Measurements from ENCODE around the gene C21orf58.

C21orf58 gene

DNA sequence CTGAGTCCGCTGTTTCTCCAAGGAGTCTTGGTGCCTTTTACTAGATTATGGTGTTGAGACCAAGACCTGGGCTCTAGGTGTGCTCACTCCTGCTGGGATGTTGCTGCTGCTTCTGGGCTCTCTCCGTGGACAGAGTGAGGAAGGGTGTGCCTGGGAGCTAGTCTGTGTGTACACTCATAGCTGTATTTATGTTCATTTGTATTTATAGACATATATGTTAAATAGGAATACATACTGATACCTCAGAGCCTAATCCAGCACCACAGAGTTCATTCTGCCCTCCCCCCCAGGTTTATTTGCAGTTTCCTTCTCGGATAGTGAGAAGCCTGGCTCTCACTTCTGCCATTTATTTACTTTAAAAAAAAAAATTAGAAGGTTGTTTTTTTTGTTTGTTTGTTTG is 12.9 kb upstream of the C21orf58 start:
- Histone ChIP-seq H3K4me3 (ENCODE audit: control insufficient read depth in 1 of 7, extremely low read depth in 1 of 7, insufficient read depth in 4 of 7, low read depth in 2 of 7, low read length in 6 of 7) (no peak overlapping the region), H3K9me3 (ENCODE audit: control extremely low read depth in 1 of 5, control insufficient read depth in 4 of 5, insufficient read depth in 2 of 5, low read depth in 1 of 5, low read length in 4 of 5) (no peaks in the 10 kb centered on the region), H3K4me1 (ENCODE audit: control extremely low read depth in 1 of 4, control insufficient read depth in 4 of 4, insufficient read depth in 4 of 4, low read length in 3 of 4) (no peaks in the 10 kb centered on the region), H3K36me3 (ENCODE audit: control insufficient read depth in 4 of 4, insufficient read depth in 4 of 4, low read length in 3 of 4) (peaks cover 22 to 73% (median 51%) of the 10 kb centered on the region in 4 experiments), H3K27ac (ENCODE audit: insufficient read depth in 1 of 2, low read depth in 1 of 2, low read length in 2 of 2, poor library complexity in 1 of 2, severe bottlenecking in 2 of 2) (no peak overlapping the region), H3K27me3 (replicated peaks in 2 of 5; ENCODE audit: control insufficient read depth in 4 of 5, insufficient read depth in 5 of 5, low read length in 4 of 5) (no peaks in the 10 kb centered on the region)
- ChIA-PET CTCF (interaction anchor here (1.3 kb wide), 2 partner anchors 11 to 51 kb away, joined by 3 to 4 read pairs; partner anchors contain the start of genes MCM3AP and YBEY), POLR2A (no interaction called here)
- WGBS (ENCODE audit: insufficient coverage): no CpG with 5 or more reads among the region's 3 CpGs
- DNase-seq: no peak

DNA sequence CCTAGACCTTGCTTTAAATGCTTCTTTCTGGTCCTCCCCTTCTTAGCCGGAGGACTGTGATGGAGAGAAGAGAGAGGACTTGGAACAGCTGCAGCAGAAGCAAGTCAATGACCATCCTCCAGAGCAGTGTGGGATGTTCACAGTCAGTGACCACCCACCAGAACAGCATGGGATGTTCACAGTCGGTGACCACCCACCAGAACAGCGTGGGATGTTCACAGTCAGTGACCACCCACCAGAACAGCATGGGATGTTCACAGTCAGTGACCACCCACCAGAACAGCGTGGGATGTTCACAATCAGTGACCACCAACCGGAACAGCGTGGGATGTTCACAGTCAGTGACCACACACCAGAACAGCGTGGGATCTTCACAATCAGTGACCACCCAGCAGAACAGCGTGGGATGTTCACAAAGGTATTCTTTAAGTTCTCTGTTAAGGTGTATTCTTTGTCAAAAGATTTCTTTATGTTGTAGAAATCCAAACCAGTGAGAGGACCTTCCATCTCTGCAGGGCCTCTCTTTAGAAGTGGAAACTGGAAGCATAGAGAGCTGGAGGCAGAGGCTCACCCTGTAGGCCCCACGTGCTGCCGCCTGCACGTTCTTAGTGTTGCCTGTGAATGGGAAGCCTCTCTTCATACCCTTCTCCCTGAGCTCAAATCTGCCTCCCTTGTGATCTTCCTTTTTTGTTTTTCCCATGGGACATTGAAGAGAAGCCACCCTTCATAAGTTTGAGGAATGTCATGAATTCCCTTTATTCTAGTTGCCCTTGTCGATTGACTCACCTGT is 10.9 kb upstream of the C21orf58 start:
- Histone ChIP-seq H3K4me3 (ENCODE audit: control insufficient read depth in 1 of 7, extremely low read depth in 1 of 7, insufficient read depth in 4 of 7, low read depth in 2 of 7, low read length in 6 of 7) (no peak overlapping the region), H3K27me3 (replicated peaks in 2 of 5; ENCODE audit: control insufficient read depth in 4 of 5, insufficient read depth in 5 of 5, low read length in 4 of 5) (no peaks in the 10 kb centered on the region), H3K9me3 (ENCODE audit: control extremely low read depth in 1 of 5, control insufficient read depth in 4 of 5, insufficient read depth in 2 of 5, low read depth in 1 of 5, low read length in 4 of 5) (no peaks in the 10 kb centered on the region), H3K4me1 (ENCODE audit: control extremely low read depth in 1 of 4, control insufficient read depth in 4 of 4, insufficient read depth in 4 of 4, low read length in 3 of 4) (no peaks in the 10 kb centered on the region), H3K27ac (ENCODE audit: insufficient read depth in 1 of 2, low read depth in 1 of 2, low read length in 2 of 2, poor library complexity in 1 of 2, severe bottlenecking in 2 of 2) (no peak overlapping the region), H3K36me3 (ENCODE audit: control insufficient read depth in 4 of 4, insufficient read depth in 4 of 4, low read length in 3 of 4) (peaks cover 26 to 73% (median 53%) of the 10 kb centered on the region in 4 experiments)
- DNase-seq: no peak
- POLR2A ChIA-PET: no interaction called here
- CTCF ChIA-PET: interaction anchor here (0.6 kb wide), 1 partner anchor 50 kb away, joined by 3 read pairs; no protein-coding TSS in a partner anchor
- 86% methylated on average over 11 of the region's 12 CpGs for WGBS (ENCODE audit: insufficient coverage)

DNA sequence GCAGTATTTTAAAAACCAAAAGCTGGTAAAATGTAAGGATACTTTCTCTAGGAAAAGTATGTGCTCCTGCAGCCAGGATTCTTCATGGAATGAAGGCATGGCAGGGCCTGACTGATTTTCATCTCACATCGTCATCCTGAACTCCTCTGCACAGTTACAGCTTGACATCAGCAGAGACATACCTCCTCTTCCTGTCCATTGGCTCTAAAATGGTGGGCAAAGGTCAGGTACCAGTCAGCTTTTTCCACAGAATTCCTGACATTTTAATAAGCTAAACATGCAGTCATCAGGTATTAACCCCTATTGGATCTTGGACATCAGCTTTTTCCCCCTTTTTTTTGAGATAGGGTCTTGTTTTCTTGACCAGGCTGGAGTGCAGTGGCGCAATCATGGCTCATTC is 6.1 kb upstream of the C21orf58 start:
- ChIA-PET CTCF (no interaction called here), POLR2A (no interaction called here)
- WGBS (ENCODE audit: insufficient coverage): 100% methylated on average over 2 of the region's 2 CpGs
- H3K9me3 ChIP-seq (ENCODE audit: control extremely low read depth in 1 of 5, control insufficient read depth in 4 of 5, insufficient read depth in 2 of 5, low read depth in 1 of 5, low read length in 4 of 5): no peaks in the 10 kb centered on the region
- DNase-seq: no peak
- H3K4me1 ChIP-seq (ENCODE audit: control extremely low read depth in 1 of 4, control insufficient read depth in 4 of 4, insufficient read depth in 4 of 4, low read length in 3 of 4): peaks cover 2 to 15% (median 9%) of the 10 kb centered on the region in 4 experiments
- peaks cover 16 to 55% (median 37%) of the 10 kb centered on the region in 4 experiments for H3K36me3 ChIP-seq (ENCODE audit: control insufficient read depth in 4 of 4, insufficient read depth in 4 of 4, low read length in 3 of 4)
- H3K27me3 ChIP-seq (replicated peaks in 2 of 5; ENCODE audit: control insufficient read depth in 4 of 5, insufficient read depth in 5 of 5, low read length in 4 of 5): no peaks in the 10 kb centered on the region
- H3K4me3 ChIP-seq (ENCODE audit: control insufficient read depth in 1 of 7, extremely low read depth in 1 of 7, insufficient read depth in 4 of 7, low read depth in 2 of 7, low read length in 6 of 7): no peak overlapping the region
- no peak overlapping the region for H3K27ac ChIP-seq (ENCODE audit: insufficient read depth in 1 of 2, low read depth in 1 of 2, low read length in 2 of 2, poor library complexity in 1 of 2, severe bottlenecking in 2 of 2)

DNA sequence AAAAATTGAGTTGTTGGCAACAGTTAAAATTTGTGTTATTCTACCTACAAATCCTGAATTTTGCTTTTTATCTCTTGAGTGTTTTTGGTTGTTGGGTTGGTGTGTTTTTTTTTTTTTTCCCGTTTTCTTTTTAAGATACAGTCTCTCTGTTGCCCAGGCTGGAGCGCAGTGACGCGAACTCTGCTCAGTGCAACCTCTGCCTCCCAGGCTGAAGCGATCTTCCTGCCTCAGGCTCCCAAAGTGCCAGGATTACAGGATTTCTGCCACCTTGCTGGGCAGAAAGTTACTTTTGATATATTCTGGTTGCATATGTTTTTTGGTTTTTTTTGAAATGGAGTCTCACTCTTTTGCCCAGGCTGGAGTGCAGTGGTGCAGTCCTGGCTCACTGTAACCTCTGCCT is 4.5 kb upstream of the C21orf58 start:
- Histone ChIP-seq H3K27ac (ENCODE audit: insufficient read depth in 1 of 2, low read depth in 1 of 2, low read length in 2 of 2, poor library complexity in 1 of 2, severe bottlenecking in 2 of 2) (no peak overlapping the region), H3K4me3 (ENCODE audit: control insufficient read depth in 1 of 7, extremely low read depth in 1 of 7, insufficient read depth in 4 of 7, low read depth in 2 of 7, low read length in 6 of 7) (no peak overlapping the region), H3K4me1 (ENCODE audit: control extremely low read depth in 1 of 4, control insufficient read depth in 4 of 4, insufficient read depth in 4 of 4, low read length in 3 of 4) (peaks cover 2 to 16% (median 11%) of the 10 kb centered on the region in 4 experiments), H3K36me3 (ENCODE audit: control insufficient read depth in 4 of 4, insufficient read depth in 4 of 4, low read length in 3 of 4) (peaks cover 10 to 47% (median 30%) of the 10 kb centered on the region in 4 experiments), H3K27me3 (replicated peaks in 2 of 5; ENCODE audit: control insufficient read depth in 4 of 5, insufficient read depth in 5 of 5, low read length in 4 of 5) (no peaks in the 10 kb centered on the region), H3K9me3 (ENCODE audit: control extremely low read depth in 1 of 5, control insufficient read depth in 4 of 5, insufficient read depth in 2 of 5, low read depth in 1 of 5, low read length in 4 of 5) (no peaks in the 10 kb centered on the region)
- 100% methylated on average over 4 of the region's 5 CpGs for WGBS (ENCODE audit: insufficient coverage)
- DNase-seq: no peak
- CTCF ChIA-PET: no interaction called here
- POLR2A ChIA-PET: no interaction called here

DNA sequence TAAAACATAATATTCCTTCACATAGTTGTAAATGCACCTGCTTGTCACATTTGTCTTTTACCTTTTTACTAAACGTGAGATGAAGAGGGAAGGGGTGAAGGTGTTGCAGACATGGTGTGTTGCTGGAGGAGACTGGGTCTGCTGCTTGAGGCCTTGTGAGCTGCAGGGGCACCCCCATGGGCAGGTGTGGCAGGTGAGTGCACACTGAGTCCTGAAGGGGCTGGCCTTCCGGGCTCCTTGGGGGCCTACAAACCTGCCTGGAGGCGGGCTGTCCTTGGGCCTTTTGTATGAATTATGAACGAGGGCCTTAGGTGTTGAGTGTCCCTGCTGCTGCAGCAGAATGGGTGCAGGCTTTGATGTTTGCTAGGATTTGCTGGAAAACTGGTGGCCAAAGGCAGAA is 4.0 kb upstream of the C21orf58 start:
- no peaks in the 10 kb centered on the region for H3K27me3 ChIP-seq (replicated peaks in 2 of 5; ENCODE audit: control insufficient read depth in 4 of 5, insufficient read depth in 5 of 5, low read length in 4 of 5)
- WGBS (ENCODE audit: insufficient coverage): 92% methylated on average over 3 of the region's 4 CpGs
- no peak for DNase-seq

DNA sequence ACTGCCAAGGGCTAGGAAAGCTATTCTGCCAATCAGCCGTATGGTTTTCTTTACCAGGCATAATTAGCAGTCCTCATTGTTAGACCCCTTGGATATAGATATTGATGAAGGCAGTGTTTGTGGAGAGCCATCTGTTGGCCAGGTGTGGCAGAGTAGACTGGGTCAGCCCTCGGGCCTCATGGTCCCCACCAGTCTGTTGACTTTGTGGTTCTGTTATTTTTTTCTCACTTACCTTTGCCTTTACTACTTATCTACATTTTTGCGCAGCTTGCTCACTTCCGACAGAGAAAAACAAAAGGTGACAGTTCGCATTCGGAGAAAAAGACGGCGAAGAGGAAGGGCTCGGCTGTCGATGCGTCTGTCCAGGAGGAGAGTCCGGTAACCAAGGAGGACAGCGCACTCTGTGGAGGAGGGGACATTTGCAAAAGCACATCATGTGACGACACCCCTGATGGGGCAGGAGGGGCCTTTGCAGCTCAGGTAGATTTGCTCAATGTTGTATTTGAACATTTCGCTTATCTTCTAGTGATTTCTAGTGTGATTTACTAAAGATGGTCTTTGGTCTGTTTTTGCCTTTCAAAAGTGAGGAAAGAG is 2.5 kb upstream of the C21orf58 start:
- ChIA-PET POLR2A (no interaction called here), CTCF (interaction anchor here (1.0 to 1.7 kb wide), 8 partner anchors 10 to 183 kb away, joined by 3 to 6 read pairs (median 4); no protein-coding TSS in a partner anchor)
- WGBS (ENCODE audit: insufficient coverage): 96% methylated on average over 13 of the region's 15 CpGs
- peaks cover 13 to 36% (median 30%) of the 10 kb centered on the region in 4 experiments for H3K4me1 ChIP-seq (ENCODE audit: control extremely low read depth in 1 of 4, control insufficient read depth in 4 of 4, insufficient read depth in 4 of 4, low read length in 3 of 4)
- no peaks in the 10 kb centered on the region for H3K9me3 ChIP-seq (ENCODE audit: control extremely low read depth in 1 of 5, control insufficient read depth in 4 of 5, insufficient read depth in 2 of 5, low read depth in 1 of 5, low read length in 4 of 5)
- DNase-seq: no peak
- no peak overlapping the region for H3K27ac ChIP-seq (ENCODE audit: insufficient read depth in 1 of 2, low read depth in 1 of 2, low read length in 2 of 2, poor library complexity in 1 of 2, severe bottlenecking in 2 of 2)
- peaks cover 8 to 39% (median 21%) of the 10 kb centered on the region in 4 experiments for H3K36me3 ChIP-seq (ENCODE audit: control insufficient read depth in 4 of 4, insufficient read depth in 4 of 4, low read length in 3 of 4)
- no peaks in the 10 kb centered on the region for H3K27me3 ChIP-seq (replicated peaks in 2 of 5; ENCODE audit: control insufficient read depth in 4 of 5, insufficient read depth in 5 of 5, low read length in 4 of 5)
- H3K4me3 ChIP-seq (ENCODE audit: control insufficient read depth in 1 of 7, extremely low read depth in 1 of 7, insufficient read depth in 4 of 7, low read depth in 2 of 7, low read length in 6 of 7): peak overlapping the region in 2 of 7 experiments; percentile 82 to 88

More for the DNA sequence above, 4.0 kb upstream of the C21orf58 start:
- Histone ChIP-seq H3K27ac (ENCODE audit: insufficient read depth in 1 of 2, low read depth in 1 of 2, low read length in 2 of 2, poor library complexity in 1 of 2, severe bottlenecking in 2 of 2) (no peak overlapping the region), H3K4me3 (ENCODE audit: control insufficient read depth in 1 of 7, extremely low read depth in 1 of 7, insufficient read depth in 4 of 7, low read depth in 2 of 7, low read length in 6 of 7) (no peak overlapping the region), H3K36me3 (ENCODE audit: control insufficient read depth in 4 of 4, insufficient read depth in 4 of 4, low read length in 3 of 4) (peaks cover 10 to 44% (median 30%) of the 10 kb centered on the region in 4 experiments), H3K9me3 (ENCODE audit: control extremely low read depth in 1 of 5, control insufficient read depth in 4 of 5, insufficient read depth in 2 of 5, low read depth in 1 of 5, low read length in 4 of 5) (no peaks in the 10 kb centered on the region), H3K4me1 (ENCODE audit: control extremely low read depth in 1 of 4, control insufficient read depth in 4 of 4, insufficient read depth in 4 of 4, low read length in 3 of 4) (peaks cover 2 to 21% (median 16%) of the 10 kb centered on the region in 4 experiments)
- POLR2A ChIA-PET: no interaction called here
- CTCF ChIA-PET: no interaction called here
